ENCODE results near the gene L3MBTL4. TPM values are rescaled to one million over a fixed set of nuclear protein-coding genes. Genes with fewer than 3 reads are reported as not detected.

L3MBTL4 gene
- total and polyA plus RNA-seq, 10 of the 15 experiments (the other 5 are each of a cell fraction or from before 2014, with no cell fraction given): 1.3 to 8.7 (median 3.8) TPM

GRCh38 chr18:6055711-6056110 lies 359.0 kb downstream of the L3MBTL4 start:
- H3K9me3 ChIP-seq (replicated peaks; ENCODE audit: control insufficient read depth, insufficient read depth, low read length): no peaks in the 10 kb centered on the region
- POLR2A ChIA-PET: no interaction called here
- peaks cover 6% of the 10 kb centered on the region for H3K4me1 ChIP-seq (ENCODE audit: control insufficient read depth, insufficient read depth, low read length)
- in situ Hi-C loops (cut with MboI) (no loop called here), intact Hi-C loops (cut with micrococcal nuclease; ENCODE audit: unreplicated experiment) (loop anchor here (5.0 to 10.0 kb wide), 2 partner anchors 52 to 159 kb away; no protein-coding TSS in a partner anchor)
- H3K4me3 ChIP-seq: no peak overlapping the region
- H4K20me1 ChIP-seq (ENCODE audit: control insufficient read depth, insufficient read depth): no peaks in the 10 kb centered on the region
- DNase-seq (ENCODE audit: low read depth, low spot score): no peak
- ATAC-seq: no peak
- H3K27ac ChIP-seq (ENCODE audit: control insufficient read depth, insufficient read depth): no peak overlapping the region
- no peak for FAIRE-seq
- TF ChIP-seq DPF2 (IDR thresholded peaks at IDR 0.05) (no peak), CEBPB (IDR thresholded peaks at IDR 0.05; ENCODE audit: borderline replicate concordance in 1 of 2, low read depth in 2 of 2, low read length in 2 of 2) (0 out of 4 replicates have a peak, but pooled peaks of 1 of the 2 experiments have one; percentile 11), ZBTB40 (IDR thresholded peaks at IDR 0.05; ENCODE audit: borderline replicate concordance) (no peak)
- SMC1A ChIA-PET (ENCODE audit: uncharacterized antibody, unreplicated experiment): no interaction called here
- RAD21 ChIA-PET (ENCODE audit: unreplicated experiment): no interaction called here
- no peak overlapping the region for H2AFZ ChIP-seq (ENCODE audit: control insufficient read depth, low read depth, low read length)
- no peaks in the 10 kb centered on the region for H3K27me3 ChIP-seq (replicated peaks in 1 of 2; ENCODE audit: control insufficient read depth in 2 of 2, insufficient read depth in 2 of 2, low read length in 1 of 2)
- CTCF ChIA-PET: no interaction called here
- 49% methylated on average over 5 of the region's 5 CpGs for WGBS (ENCODE audit: insufficient coverage, insufficient replicate concordance, low lambda C conversion rate, missing lambda C conversion rate)
- no peak overlapping the region for H3K9ac ChIP-seq (ENCODE audit: control insufficient read depth, insufficient read depth, low read length)
- no peak overlapping the region for H3K4me2 ChIP-seq (ENCODE audit: control insufficient read depth, insufficient read depth)
- H3K79me2 ChIP-seq (ENCODE audit: control insufficient read depth, insufficient read depth, low read length): no peaks in the 10 kb centered on the region
- H3K36me3 ChIP-seq (ENCODE audit: control insufficient read depth in 2 of 2, insufficient read depth in 2 of 2, low read length in 1 of 2): no peaks in the 10 kb centered on the region
- no TSS peak for BruUV-seq (replicated peaks)
